SK-N-SH (cell line): Measurements from ENCODE around the gene SEMA3D. TPM values are rescaled to one million over a fixed set of nuclear protein-coding genes. Genes with fewer than 3 reads are reported as not detected.

Experiments used
- CTCF ChIA-PET: fragments of 300-600, 350-600 bp; formaldehyde crosslinking; extraction: SDS; loops from one replicate; lab custom pipeline; 2021; lab: Yijun Ruan, JAX
- POLR2A ChIA-PET: fragments of 350-600 bp; sonication (Branson Sonifier 250); formaldehyde crosslinking; extraction: SDS; loops from one replicate; lab custom pipeline; 2020; ENCODE audit warnings: antibody characterized with exemption, inconsistent platforms; lab: Yijun Ruan, JAX
- DNase-seq: peaks from one replicate; pipeline ENCODE4 v3.0.0; 2012
- H2AFZ ChIP-seq: fragments of 200-600 bp; sonication (generic); 2 replicates; pipeline ENCODE4 v1.8.1; 2016; ENCODE audit warnings: antibody characterized with exemption, mild to moderate bottlenecking, low read depth
- H3F3A ChIP-seq: fragments of 200-600 bp; sonication (generic); replicated peaks from 2 replicates; pipeline ENCODE3; 2016; ENCODE audit warnings: antibody characterized with exemption, mild to moderate bottlenecking; ENCODE audit not compliant: insufficient read depth
- H3K27ac ChIP-seq, 2 experiments: fragments of 200-500 bp in 1 of 2; fragments of 200-600 bp in 1 of 2; sonication (Bioruptor generic) in 1 of 2; sonication (generic), shearing (Covaris generic) in 1 of 2; 2 replicates each; pipeline versions ENCODE4 v1.5.1 to v1.6.1; 2014 to 2016; ENCODE audit warnings: low read depth in 2 of 2, inconsistent platforms in 1 of 2, low read length in 1 of 2, mild to moderate bottlenecking in 1 of 2, mixed read lengths in 1 of 2
- H3K27me3 ChIP-seq: fragments of 200-600 bp; sonication (generic), shearing (Covaris generic); 2 replicates; pipeline ENCODE4 v1.6.1; 2016; ENCODE audit warnings: mixed run types; ENCODE audit not compliant: insufficient read depth
- H3K36me3 ChIP-seq, 2 experiments: fragments of 200-500 bp in 1 of 2; fragments of 200-600 bp in 1 of 2; sonication (Bioruptor generic) in 1 of 2; sonication (generic) in 1 of 2; replicated peaks in 1 of 2; 2 replicates each; pipeline versions ENCODE3 to v1.5.1; 2014 to 2016; ENCODE audit warnings: low read length in 1 of 2, mild to moderate bottlenecking in 1 of 2; ENCODE audit not compliant: insufficient read depth in 2 of 2, control insufficient read depth in 1 of 2
- H3K4me1 ChIP-seq, 2 experiments: fragments of 200-500 bp in 1 of 2; fragments of 200-600 bp in 1 of 2; sonication (Bioruptor generic) in 1 of 2; sonication (generic), shearing (Covaris generic) in 1 of 2; 2 replicates each; pipeline versions ENCODE4 v1.5.1 to v1.6.1; 2014 to 2016; ENCODE audit warnings: low read depth in 1 of 2, low read length in 1 of 2, mixed run types in 1 of 2; ENCODE audit not compliant: insufficient read depth in 2 of 2, control insufficient read depth in 1 of 2
- H3K4me2 ChIP-seq: fragments of 200-600 bp; sonication (generic), shearing (Covaris generic); 2 replicates; pipeline ENCODE4 v1.6.1; 2017; ENCODE audit warnings: mixed run types
- H3K4me3 ChIP-seq, 2 experiments: fragments of 200-500 bp in 1 of 2; fragments of 200-600 bp in 1 of 2; sonication (Bioruptor generic) in 1 of 2; sonication (generic), shearing (Covaris generic) in 1 of 2; 2 replicates each; pipeline versions ENCODE4 v1.5.1 to v1.8.1; 2014 to 2016; ENCODE audit warnings: low read depth in 2 of 2, inconsistent platforms in 1 of 2, low read length in 1 of 2, mild to moderate bottlenecking in 1 of 2, mixed read lengths in 1 of 2, moderate library complexity in 1 of 2
- H3K79me2 ChIP-seq: fragments of 200-600 bp; sonication (generic); 2 replicates; pipeline ENCODE4 v1.8.1; 2017; ENCODE audit warnings: mild to moderate bottlenecking; ENCODE audit not compliant: insufficient read depth
- H3K9ac ChIP-seq: fragments of 200-600 bp; sonication (generic); 2 replicates; pipeline ENCODE4 v1.6.1; 2017; ENCODE audit warnings: mixed run types
- H3K9me2 ChIP-seq: fragments of 200-600 bp; sonication (generic); 2 replicates; pipeline ENCODE4 v1.6.1; 2017; ENCODE audit warnings: mixed run types
- H3K9me3 ChIP-seq: fragments of 200-600 bp; sonication (generic); 2 replicates; pipeline ENCODE4 v1.6.1; 2017; ENCODE audit warnings: mixed run types, mild to moderate bottlenecking, moderate library complexity
- H4K20me1 ChIP-seq: fragments of 200-600 bp; sonication (generic); 2 replicates; pipeline ENCODE4 v1.6.1; 2017; ENCODE audit warnings: mild to moderate bottlenecking, mixed run types; ENCODE audit not compliant: insufficient read depth
- FOSL2 ChIP-seq: IDR thresholded peaks from 2 replicates; pipeline ENCODE4 v1.4.0; 2012; ENCODE audit warnings: low read depth, mild to moderate bottlenecking, moderate library complexity, borderline replicate concordance
- FOXJ3 ChIP-seq: sonication (generic); formaldehyde crosslinking; IDR thresholded peaks from 2 replicates; pipeline ENCODE4 v1.5.1; 2020; ENCODE audit warnings: mild to moderate bottlenecking, missing genetic modification reagents
- GATA2 ChIP-seq: sonication (generic); formaldehyde crosslinking; IDR thresholded peaks from 2 replicates; pipeline ENCODE4 v1.5.0; 2020; ENCODE audit warnings: mild to moderate bottlenecking, missing genetic modification reagents
- MEF2A ChIP-seq: IDR thresholded peaks from 2 replicates; pipeline ENCODE4 v1.4.0; 2012; ENCODE audit warnings: low read depth, borderline replicate concordance
- NRF1 ChIP-seq: IDR thresholded peaks from 2 replicates; pipeline ENCODE4 v1.6.1; 2012; ENCODE audit warnings: low read depth, mild to moderate bottlenecking, low read length
- POLR2AphosphoS5 ChIP-seq: IDR thresholded peaks from 2 replicates; pipeline ENCODE4 v1.6.1; 2012; ENCODE audit warnings: low read depth, low read length
- RAD21 ChIP-seq: IDR thresholded peaks from 2 replicates; pipeline ENCODE4 v1.6.1; 2012; ENCODE audit warnings: mild to moderate bottlenecking, low read length
- RCOR1 ChIP-seq: fragments of 150-350 bp; IDR thresholded peaks from 2 replicates; pipeline ENCODE4 v1.6.1; 2017; ENCODE audit warnings: antibody characterized with exemption, low read length
- RFX5 ChIP-seq: IDR thresholded peaks from 2 replicates; pipeline ENCODE4 v1.6.1; 2012; ENCODE audit warnings: mild to moderate bottlenecking, improper control_type of control experiment, low read length
- RXRA ChIP-seq: IDR thresholded peaks from 2 replicates; pipeline ENCODE4 v1.4.0; 2012; ENCODE audit warnings: low read depth, mild to moderate bottlenecking, borderline replicate concordance
- SMC3 ChIP-seq: IDR thresholded peaks from 2 replicates; pipeline ENCODE4 v1.6.1; 2012; ENCODE audit warnings: low read depth, low read length, improper control_type of control experiment
- TEAD4 ChIP-seq: IDR thresholded peaks from 2 replicates; pipeline ENCODE4 v1.4.0; 2012; ENCODE audit warnings: mild to moderate bottlenecking, borderline replicate concordance; ENCODE audit not compliant: insufficient read depth
- USF1 ChIP-seq: IDR thresholded peaks from 2 replicates; pipeline ENCODE4 v1.4.0; 2012; ENCODE audit warnings: low read depth, borderline replicate concordance
- WGBS: methylation state at CpG from one replicate; pipeline ENCODE4 v1.1.6; 2017; ENCODE audit warnings: low lambda C conversion rate; 5-methylcytosine and 5-hydroxymethylcytosine counted together
- polyA plus RNA-seq, 3 experiments: library from polyadenylated mRNA; depleted of rRNA; stranded (reverse); fragments of >200 nt; gene quantifications; 2 replicates each; pipeline ENCODE4 v1.2.3, GENCODE V29; 2012
- TF ChIP-seq, protein P1 (sequence below): IDR thresholded peaks from 2 replicates; pipeline ENCODE4 v1.4.0; 2012; ENCODE audit warnings: low read depth, borderline replicate concordance
- TF ChIP-seq, protein P2 (sequence below): fragments of 150-350 bp; IDR thresholded peaks from 2 replicates; pipeline ENCODE4 v1.6.1; 2016; ENCODE audit warnings: mild to moderate bottlenecking, low read depth, low read length
- TF ChIP-seq, protein P3 (sequence below): IDR thresholded peaks from 2 replicates; pipeline ENCODE4 v1.6.1; 2012; ENCODE audit warnings: mild to moderate bottlenecking, low read depth, low read length, moderate library complexity

Gene SEMA3D
- polyA plus RNA-seq, 1 of the 3 experiments (the other 2 are of a cell fraction), result 30.1 TPM

GRCh38 chr7:85023916-85024315, 162.9 kb downstream of the SEMA3D start:
- H3K36me3 ChIP-seq, result peaks cover 0 to 11% of the 10 kb centered on the region in 2 experiments
- H3F3A ChIP-seq, result peaks cover 6% of the 10 kb centered on the region
- H3K27me3 ChIP-seq, result no peaks in the 10 kb centered on the region
- H3K4me2 ChIP-seq, result no peak overlapping the region
- no peaks in the 10 kb centered on the region for H3K9me3 ChIP-seq
- no peak overlapping the region for H3K4me3 ChIP-seq
- TF ChIP-seq USF1, result no peak
- TF ChIP-seq, protein P1, sequence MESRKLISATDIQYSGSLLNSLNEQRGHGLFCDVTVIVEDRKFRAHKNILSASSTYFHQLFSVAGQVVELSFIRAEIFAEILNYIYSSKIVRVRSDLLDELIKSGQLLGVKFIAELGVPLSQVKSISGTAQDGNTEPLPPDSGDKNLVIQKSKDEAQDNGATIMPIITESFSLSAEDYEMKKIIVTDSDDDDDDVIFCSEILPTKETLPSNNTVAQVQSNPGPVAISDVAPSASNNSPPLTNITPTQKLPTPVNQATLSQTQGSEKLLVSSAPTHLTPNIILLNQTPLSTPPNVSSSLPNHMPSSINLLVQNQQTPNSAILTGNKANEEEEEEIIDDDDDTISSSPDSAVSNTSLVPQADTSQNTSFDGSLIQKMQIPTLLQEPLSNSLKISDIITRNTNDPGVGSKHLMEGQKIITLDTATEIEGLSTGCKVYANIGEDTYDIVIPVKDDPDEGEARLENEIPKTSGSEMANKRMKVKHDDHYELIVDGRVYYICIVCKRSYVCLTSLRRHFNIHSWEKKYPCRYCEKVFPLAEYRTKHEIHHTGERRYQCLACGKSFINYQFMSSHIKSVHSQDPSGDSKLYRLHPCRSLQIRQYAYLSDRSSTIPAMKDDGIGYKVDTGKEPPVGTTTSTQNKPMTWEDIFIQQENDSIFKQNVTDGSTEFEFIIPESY, result no peak
- no peak for TF ChIP-seq RCOR1
- TF ChIP-seq RXRA, result no peak
- no peak for TF ChIP-seq RAD21
- TF ChIP-seq GATA2 (CRISPR knock-in tag), result no peak
- no peak for TF ChIP-seq FOXJ3
- no peak for TF ChIP-seq POLR2AphosphoS5
- TF ChIP-seq MEF2A, result no peak
- TF ChIP-seq FOSL2, result no peak
- peaks cover 0 to 12% of the 10 kb centered on the region in 2 experiments; a peak in 3 of 4 replicates for H3K4me1 ChIP-seq
- H3K9me2 ChIP-seq, result no peaks in the 10 kb centered on the region
- WGBS, result 89% methylated on average over 4 of the region's 4 CpGs
- POLR2A ChIA-PET, result no interaction called here
- CTCF ChIA-PET, result interaction anchor here (0.6 to 12.5 kb wide), 22 partner anchors 10 to 1106 kb away, joined by 3 to 268 read pairs (median 4); partner anchors contain the start of gene SEMA3A
- no peak overlapping the region for H2AFZ ChIP-seq
- no peaks in the 10 kb centered on the region for H3K79me2 ChIP-seq
- no peak for DNase-seq
- H4K20me1 ChIP-seq, result no peaks in the 10 kb centered on the region
- no peak overlapping the region for H3K9ac ChIP-seq
- no peak overlapping the region for H3K27ac ChIP-seq

DNA sequence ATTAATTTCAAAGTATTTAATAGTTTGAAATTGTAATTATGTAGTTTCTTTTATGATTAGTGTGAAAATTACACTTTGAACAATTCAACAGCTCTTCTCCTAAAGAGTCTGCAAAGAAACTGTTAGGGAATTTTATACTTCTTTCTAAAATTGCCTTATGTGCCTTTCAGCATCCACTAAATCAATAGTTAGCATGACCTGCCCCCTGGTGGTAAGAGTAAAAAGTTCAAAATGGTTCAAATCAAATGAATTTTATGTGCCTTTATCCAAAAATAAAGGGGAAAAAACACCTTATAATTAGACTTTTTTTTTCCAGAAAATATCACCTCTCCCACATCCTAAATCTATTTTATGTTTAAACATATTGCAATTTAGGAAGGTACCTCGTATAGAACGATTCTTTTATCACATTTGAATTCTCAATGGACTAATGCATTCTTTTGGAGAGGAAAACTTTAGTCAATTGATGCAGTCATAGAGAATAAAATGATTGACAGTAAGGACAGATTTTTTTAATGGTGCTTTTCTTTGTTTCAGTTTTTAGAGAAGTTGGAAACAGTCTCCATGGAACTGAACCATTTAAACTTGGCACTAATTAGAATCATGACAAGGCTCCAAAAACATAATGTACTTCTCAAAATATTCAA, 163.7 kb downstream of the SEMA3D start:
- Histone ChIP-seq H3K79me2 (no peaks in the 10 kb centered on the region), H3K36me3 (peaks cover 0 to 10% of the 10 kb centered on the region in 2 experiments), H3K4me2 (no peak overlapping the region), H2AFZ (peak overlapping the region; percentile 54; the same call in 1 of the 2 replicates), H3F3A (peaks cover 6% of the 10 kb centered on the region), H3K4me3 (peak overlapping the region in 1 of 2 experiments; percentile 10; a peak in 1 of 4 replicates), H3K9me3 (no peaks in the 10 kb centered on the region), H3K9me2 (no peaks in the 10 kb centered on the region), H3K27ac (no peak overlapping the region), H4K20me1 (no peaks in the 10 kb centered on the region), H3K9ac (no peak overlapping the region), H3K27me3 (no peaks in the 10 kb centered on the region), H3K4me1 (peaks cover 0 to 12% of the 10 kb centered on the region in 2 experiments; a peak in 3 of 4 replicates)
- no peak for DNase-seq
- POLR2A ChIA-PET, result no interaction called here
- WGBS, result 9% methylated on average over 2 of the region's 2 CpGs
- CTCF ChIA-PET, result interaction anchor here (0.6 to 12.5 kb wide), 42 partner anchors 8 to 1088 kb away, joined by 3 to 268 read pairs (median 4); partner anchors contain the start of gene SEMA3A
- TF ChIP-seq RXRA (no peak), POLR2AphosphoS5 (no peak), SMC3 (peak; percentile 92), RFX5 (0 out of 2 replicates have a peak, but pooled peaks have one; percentile 22), NRF1 (no peak), TEAD4 (no peak)
- TF ChIP-seq, protein P2, sequence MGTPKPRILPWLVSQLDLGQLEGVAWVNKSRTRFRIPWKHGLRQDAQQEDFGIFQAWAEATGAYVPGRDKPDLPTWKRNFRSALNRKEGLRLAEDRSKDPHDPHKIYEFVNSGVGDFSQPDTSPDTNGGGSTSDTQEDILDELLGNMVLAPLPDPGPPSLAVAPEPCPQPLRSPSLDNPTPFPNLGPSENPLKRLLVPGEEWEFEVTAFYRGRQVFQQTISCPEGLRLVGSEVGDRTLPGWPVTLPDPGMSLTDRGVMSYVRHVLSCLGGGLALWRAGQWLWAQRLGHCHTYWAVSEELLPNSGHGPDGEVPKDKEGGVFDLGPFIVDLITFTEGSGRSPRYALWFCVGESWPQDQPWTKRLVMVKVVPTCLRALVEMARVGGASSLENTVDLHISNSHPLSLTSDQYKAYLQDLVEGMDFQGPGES, result no peak
- TF ChIP-seq, protein P1, result no peak
- TF ChIP-seq, protein P3, sequence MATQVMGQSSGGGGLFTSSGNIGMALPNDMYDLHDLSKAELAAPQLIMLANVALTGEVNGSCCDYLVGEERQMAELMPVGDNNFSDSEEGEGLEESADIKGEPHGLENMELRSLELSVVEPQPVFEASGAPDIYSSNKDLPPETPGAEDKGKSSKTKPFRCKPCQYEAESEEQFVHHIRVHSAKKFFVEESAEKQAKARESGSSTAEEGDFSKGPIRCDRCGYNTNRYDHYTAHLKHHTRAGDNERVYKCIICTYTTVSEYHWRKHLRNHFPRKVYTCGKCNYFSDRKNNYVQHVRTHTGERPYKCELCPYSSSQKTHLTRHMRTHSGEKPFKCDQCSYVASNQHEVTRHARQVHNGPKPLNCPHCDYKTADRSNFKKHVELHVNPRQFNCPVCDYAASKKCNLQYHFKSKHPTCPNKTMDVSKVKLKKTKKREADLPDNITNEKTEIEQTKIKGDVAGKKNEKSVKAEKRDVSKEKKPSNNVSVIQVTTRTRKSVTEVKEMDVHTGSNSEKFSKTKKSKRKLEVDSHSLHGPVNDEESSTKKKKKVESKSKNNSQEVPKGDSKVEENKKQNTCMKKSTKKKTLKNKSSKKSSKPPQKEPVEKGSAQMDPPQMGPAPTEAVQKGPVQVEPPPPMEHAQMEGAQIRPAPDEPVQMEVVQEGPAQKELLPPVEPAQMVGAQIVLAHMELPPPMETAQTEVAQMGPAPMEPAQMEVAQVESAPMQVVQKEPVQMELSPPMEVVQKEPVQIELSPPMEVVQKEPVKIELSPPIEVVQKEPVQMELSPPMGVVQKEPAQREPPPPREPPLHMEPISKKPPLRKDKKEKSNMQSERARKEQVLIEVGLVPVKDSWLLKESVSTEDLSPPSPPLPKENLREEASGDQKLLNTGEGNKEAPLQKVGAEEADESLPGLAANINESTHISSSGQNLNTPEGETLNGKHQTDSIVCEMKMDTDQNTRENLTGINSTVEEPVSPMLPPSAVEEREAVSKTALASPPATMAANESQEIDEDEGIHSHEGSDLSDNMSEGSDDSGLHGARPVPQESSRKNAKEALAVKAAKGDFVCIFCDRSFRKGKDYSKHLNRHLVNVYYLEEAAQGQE, result no peak
